Trophoblast cell (in vitro differentiated cells and primary cell): ENCODE data around the gene COL4A3.
"Not testable (repeated sequence)": the region's sequence is repeated elsewhere in the genome, so short reads cannot be mapped to it uniquely, and the experiment has no call there.

Experiments used
- DNase-seq, 2 donors: peaks; one replicate each; pipeline ENCODE4 v3.0.0-alpha.2; 2016
- H2AFZ ChIP-seq: 2 replicates; pipeline ENCODE4 v1.6.1; 2013; ENCODE audit warnings: low read length, moderate library complexity, mild to moderate bottlenecking; ENCODE audit not compliant: insufficient read depth, poor library complexity
- H2AK5ac ChIP-seq: 2 replicates; pipeline ENCODE4 v1.6.1; 2013; ENCODE audit warnings: mild to moderate bottlenecking, low read length
- H2BK120ac ChIP-seq: 2 replicates; pipeline ENCODE4 v1.6.1; 2013; ENCODE audit warnings: low read length, mild to moderate bottlenecking, moderate library complexity; ENCODE audit not compliant: insufficient read depth, poor library complexity
- H2BK12ac ChIP-seq: 2 replicates; pipeline ENCODE4 v1.6.1; 2013; ENCODE audit warnings: mild to moderate bottlenecking, low read length, moderate library complexity
- H2BK5ac ChIP-seq: 2 replicates; pipeline ENCODE4 v1.6.1; 2013; ENCODE audit warnings: low read length, low read depth, moderate library complexity, mild to moderate bottlenecking; ENCODE audit not compliant: poor library complexity
- H3K14ac ChIP-seq: 2 replicates; pipeline ENCODE4 v1.6.1; 2013; ENCODE audit warnings: mild to moderate bottlenecking, low read length
- H3K18ac ChIP-seq: 2 replicates; pipeline ENCODE4 v1.6.1; 2013; ENCODE audit warnings: mild to moderate bottlenecking, low read length
- H3K23ac ChIP-seq: 2 replicates; pipeline ENCODE4 v1.6.1; 2013; ENCODE audit warnings: low read length
- H3K27ac ChIP-seq: 2 replicates; pipeline ENCODE4 v1.5.1; 2013; ENCODE audit warnings: low read depth, mild to moderate bottlenecking, inconsistent platforms, low read length, moderate library complexity
- H3K27me3 ChIP-seq: 2 replicates; pipeline ENCODE4 v1.6.1; 2013; ENCODE audit warnings: inconsistent platforms, mild to moderate bottlenecking, low read length, moderate library complexity; ENCODE audit not compliant: insufficient read depth
- H3K36me3 ChIP-seq, 2 experiments: 1 replicate in 1 of 2; 2 replicates in 1 of 2; pipeline ENCODE4 v1.6.1; 2013; ENCODE audit warnings: low read length in 2 of 2, mild to moderate bottlenecking in 2 of 2, moderate library complexity in 1 of 2; ENCODE audit not compliant: insufficient read depth in 2 of 2, control insufficient read depth in 1 of 2
- H3K4ac ChIP-seq: 2 replicates; pipeline ENCODE4 v1.6.1; 2013; ENCODE audit warnings: low read depth, mild to moderate bottlenecking, low read length, moderate library complexity
- H3K4me1 ChIP-seq, 2 experiments: 1 replicate in 1 of 2; 2 replicates in 1 of 2; pipeline ENCODE4 v1.6.1; 2013; ENCODE audit warnings: low read length in 2 of 2, mild to moderate bottlenecking in 2 of 2, moderate library complexity in 1 of 2; ENCODE audit not compliant: insufficient read depth in 2 of 2, control insufficient read depth in 1 of 2
- H3K4me2 ChIP-seq: 2 replicates; pipeline ENCODE4 v1.6.1; 2013; ENCODE audit warnings: inconsistent platforms, mild to moderate bottlenecking, low read length, moderate library complexity
- H3K4me3 ChIP-seq: 2 replicates; pipeline ENCODE4 v1.5.1; 2013; ENCODE audit warnings: mild to moderate bottlenecking, low read depth, low read length, inconsistent platforms
- H3K79me1 ChIP-seq: one replicate; pipeline ENCODE4 v1.6.1; 2013; ENCODE audit warnings: low read length
- H3K79me2 ChIP-seq: 2 replicates; pipeline ENCODE4 v1.6.1; 2013; ENCODE audit warnings: low read length, mild to moderate bottlenecking; ENCODE audit not compliant: control insufficient read depth, insufficient read depth, poor library complexity
- H3K9ac ChIP-seq: 2 replicates; pipeline ENCODE4 v1.6.1; 2013; ENCODE audit warnings: mild to moderate bottlenecking, low read length
- H3K9me3 ChIP-seq: 2 replicates; pipeline ENCODE4 v1.6.1; 2013; ENCODE audit warnings: low read depth, mild to moderate bottlenecking, control low read depth, inconsistent platforms, low read length; ENCODE audit not compliant: insufficient read depth
- H4K12ac ChIP-seq: 2 replicates; pipeline ENCODE4 v1.6.1; 2013; ENCODE audit warnings: low read depth, mild to moderate bottlenecking, low read length, moderate library complexity
- H4K8ac ChIP-seq: 2 replicates; pipeline ENCODE4 v1.6.1; 2013; ENCODE audit warnings: low read depth, mild to moderate bottlenecking, low read length, moderate library complexity
- H4K91ac ChIP-seq: one replicate; pipeline ENCODE4 v1.6.1; 2013; ENCODE audit warnings: low read depth, mild to moderate bottlenecking, low read length, moderate library complexity
- WGBS: extraction: QIAGEN DNeasy Blood & Tissue Kit; methylation state at CpG from one replicate; pipeline ENCODE4 v1.1.7; 2013; ENCODE audit warnings: missing lambda C conversion rate; ENCODE audit not compliant: insufficient read length, insufficient coverage; ENCODE audit errors: extremely low coverage; 5-methylcytosine and 5-hydroxymethylcytosine counted together

COL4A3 gene

GRCh38 chr2:227219312-227220105 lies 55.1 kb downstream of the COL4A3 start:
- peak; percentile 26 to 63 for DNase-seq
- Histone ChIP-seq H3K9ac (no peak overlapping the region), H2BK12ac (no peak overlapping the region), H4K12ac (no peak overlapping the region), H2BK120ac (no peak overlapping the region), H3K18ac (no peak overlapping the region), H3K79me1 (no peaks in the 10 kb centered on the region), H2BK5ac (no peak overlapping the region), H2AFZ (no peak overlapping the region), H3K27me3 (no peaks in the 10 kb centered on the region), H3K4me3 (no peak overlapping the region), H2AK5ac (no peak overlapping the region), H4K91ac (no peak overlapping the region), H3K4ac (no peak overlapping the region), H3K14ac (no peak overlapping the region), H3K4me1 (peaks cover 0 to 4% of the 10 kb centered on the region in 2 experiments), H3K9me3 (no peaks in the 10 kb centered on the region), H3K23ac (no peak overlapping the region), H3K4me2 (no peak overlapping the region), H3K36me3 (no peaks in the 10 kb centered on the region), H4K8ac (no peak overlapping the region), H3K79me2 (no peaks in the 10 kb centered on the region), H3K27ac (no peak overlapping the region)
- no CpG with 5 or more reads among the region's 4 CpGs for WGBS

- H4K12ac ChIP-seq, result no peak overlapping the region
- no peak overlapping the region for H3K4me3 ChIP-seq
- no peaks in the 10 kb centered on the region for H3K79me2 ChIP-seq
- no CpG with 5 or more reads among the region's 1 CpG for WGBS
- H2BK12ac ChIP-seq, result no peak overlapping the region
- H3K18ac ChIP-seq, result no peak overlapping the region
- no peak overlapping the region for H4K91ac ChIP-seq
- no peaks in the 10 kb centered on the region for H3K36me3 ChIP-seq
- peaks cover 0 to 4% of the 10 kb centered on the region in 2 experiments for H3K4me1 ChIP-seq
- no peak overlapping the region for H2BK120ac ChIP-seq
- no peak overlapping the region for H3K4me2 ChIP-seq
- H2AK5ac ChIP-seq, result no peak overlapping the region
- no peak overlapping the region for H2AFZ ChIP-seq
- no peak overlapping the region for H2BK5ac ChIP-seq
- H3K27ac ChIP-seq, result no peak overlapping the region
- H3K9me3 ChIP-seq, result no peaks in the 10 kb centered on the region
- H3K27me3 ChIP-seq, result no peaks in the 10 kb centered on the region
- H3K9ac ChIP-seq, result no peak overlapping the region
- H3K79me1 ChIP-seq, result no peaks in the 10 kb centered on the region
- no peak overlapping the region for H3K23ac ChIP-seq
- no peak for DNase-seq
- no peak overlapping the region for H3K14ac ChIP-seq
- no peak overlapping the region for H3K4ac ChIP-seq
- H4K8ac ChIP-seq, result no peak overlapping the region
Measured at GRCh38 chr2:227221120-227221519, 56.7 kb downstream of the COL4A3 start.

- no peak overlapping the region for H3K9ac ChIP-seq
- no peaks in the 10 kb centered on the region for H3K27me3 ChIP-seq
- H3K4me1 ChIP-seq, result peaks cover 0 to 4% of the 10 kb centered on the region in 2 experiments
- no peak overlapping the region for H2BK12ac ChIP-seq
- no peaks in the 10 kb centered on the region for H3K9me3 ChIP-seq
- H4K12ac ChIP-seq, result no peak overlapping the region
- no peak overlapping the region for H3K23ac ChIP-seq
- H3K79me1 ChIP-seq, result no peaks in the 10 kb centered on the region
- no peak overlapping the region for H2AK5ac ChIP-seq
- no peak overlapping the region for H2BK5ac ChIP-seq
- no peak overlapping the region for H3K4ac ChIP-seq
- no peak for DNase-seq
- H2AFZ ChIP-seq, result no peak overlapping the region
- no peak overlapping the region for H4K91ac ChIP-seq
- no peak overlapping the region for H3K27ac ChIP-seq
- no peak overlapping the region for H3K14ac ChIP-seq
- no peak overlapping the region for H3K18ac ChIP-seq
- no peak overlapping the region for H2BK120ac ChIP-seq
- no peaks in the 10 kb centered on the region for H3K79me2 ChIP-seq
- H3K36me3 ChIP-seq, result no peaks in the 10 kb centered on the region
- H3K4me3 ChIP-seq, result no peak overlapping the region
- no peak overlapping the region for H3K4me2 ChIP-seq
- WGBS, result no CpG with 5 or more reads among the region's 4 CpGs
- H4K8ac ChIP-seq, result no peak overlapping the region
Measured at GRCh38 chr2:227222292-227222691, 57.9 kb downstream of the COL4A3 start.

GRCh38 chr2:227225641-227226040 lies 61.2 kb downstream of the COL4A3 start:
- H3K4me3 ChIP-seq, H3K4me1 ChIP-seq, H3K4ac ChIP-seq, H3K79me1 ChIP-seq, H2BK12ac ChIP-seq, H4K8ac ChIP-seq, H2BK5ac ChIP-seq, DNase-seq, H3K27ac ChIP-seq, H3K9ac ChIP-seq, H3K9me3 ChIP-seq, H3K18ac ChIP-seq, H4K91ac ChIP-seq, H2AFZ ChIP-seq, H4K12ac ChIP-seq, H3K79me2 ChIP-seq, H3K36me3 ChIP-seq, H2BK120ac ChIP-seq, H3K23ac ChIP-seq, H3K14ac ChIP-seq, H2AK5ac ChIP-seq, H3K4me2 ChIP-seq, H3K27me3 ChIP-seq: not testable (repeated sequence)
- no CpG with 5 or more reads among the region's 6 CpGs for WGBS
